Skeletal muscle cell (primary cell): ENCODE measurements around the gene GRN.

Source experiments
- DNase-seq: peaks from one replicate; pipeline ENCODE4 v3.0.0-alpha.2; 2010; ENCODE audit warnings: low read depth
- H3K4me3 ChIP-seq: 2 replicates; pipeline ENCODE4 v1.5.1; 2011; ENCODE audit warnings: low read depth, mild to moderate bottlenecking, control low read depth, low read length, moderate library complexity

GRN gene

DNA sequence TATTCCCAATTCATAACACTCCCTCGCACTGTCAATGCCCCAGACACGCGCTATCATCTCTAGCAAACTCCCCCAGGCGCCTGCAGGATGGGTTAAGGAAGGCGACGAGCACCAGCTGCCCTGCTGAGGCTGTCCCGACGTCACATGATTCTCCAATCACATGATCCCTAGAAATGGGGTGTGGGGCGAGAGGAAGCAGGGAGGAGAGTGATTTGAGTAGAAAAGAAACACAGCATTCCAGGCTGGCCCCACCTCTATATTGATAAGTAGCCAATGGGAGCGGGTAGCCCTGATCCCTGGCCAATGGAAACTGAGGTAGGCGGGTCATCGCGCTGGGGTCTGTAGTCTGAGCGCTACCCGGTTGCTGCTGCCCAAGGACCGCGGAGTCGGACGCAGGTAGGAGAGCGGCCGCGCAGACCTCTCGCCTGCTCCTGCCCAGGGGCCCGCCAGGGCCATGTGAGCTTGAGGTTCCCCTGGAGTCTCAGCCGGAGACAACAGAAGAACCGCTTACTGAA is at the start of gene GRN:
TSS of gene GRN (plus strand) at position 364 of the 515 bp plus-strand sequence. CDS start 3,863 bp downstream, outside the sequence.
- peak; percentile 96 for DNase-seq
- H3K4me3 ChIP-seq: peak within 1 kb of the TSS; percentile 99

DNA sequence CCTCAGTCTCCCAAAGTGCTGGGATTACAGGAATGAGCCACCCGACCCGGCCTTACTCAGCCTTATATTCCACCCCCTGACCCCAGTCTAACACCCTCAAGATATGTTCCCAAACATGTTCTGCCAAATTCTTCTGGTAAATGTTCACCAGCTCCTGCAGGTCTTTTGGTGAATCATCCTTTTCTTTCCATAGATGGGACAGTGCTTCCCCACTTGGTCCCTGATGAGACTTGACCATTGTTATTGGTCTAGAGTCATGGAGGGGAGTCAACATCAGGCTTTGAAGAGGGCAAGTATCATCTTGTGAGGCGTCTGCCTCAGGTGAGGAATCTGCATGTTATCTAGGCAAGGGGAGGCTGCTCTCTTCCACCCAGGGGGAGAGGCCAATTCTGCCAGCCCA is 47.1 kb upstream of the GRN start:
- DNase-seq: no peak
- H3K4me3 ChIP-seq: no peak overlapping the region

DNA sequence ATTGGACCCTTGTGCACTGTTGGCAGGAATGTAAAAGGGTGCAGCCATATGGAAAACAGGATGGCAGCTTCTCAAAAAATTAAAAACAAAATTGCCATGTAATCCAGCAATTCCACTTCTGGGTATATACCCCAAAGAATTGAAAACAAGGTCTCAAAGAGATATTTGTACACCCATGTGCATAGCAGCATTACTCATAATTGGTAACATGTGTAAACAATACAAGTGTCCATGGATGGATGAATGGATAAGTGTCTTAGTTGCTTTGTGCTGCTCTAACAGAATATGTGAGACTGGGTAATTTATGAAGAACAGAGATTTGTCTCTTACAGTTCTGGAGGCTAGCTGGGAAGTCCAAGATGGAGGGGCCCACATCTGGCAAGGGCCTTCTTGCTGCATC is 40.5 kb upstream of the GRN start:
- DNase-seq: no peak
- H3K4me3 ChIP-seq: no peak overlapping the region

DNA sequence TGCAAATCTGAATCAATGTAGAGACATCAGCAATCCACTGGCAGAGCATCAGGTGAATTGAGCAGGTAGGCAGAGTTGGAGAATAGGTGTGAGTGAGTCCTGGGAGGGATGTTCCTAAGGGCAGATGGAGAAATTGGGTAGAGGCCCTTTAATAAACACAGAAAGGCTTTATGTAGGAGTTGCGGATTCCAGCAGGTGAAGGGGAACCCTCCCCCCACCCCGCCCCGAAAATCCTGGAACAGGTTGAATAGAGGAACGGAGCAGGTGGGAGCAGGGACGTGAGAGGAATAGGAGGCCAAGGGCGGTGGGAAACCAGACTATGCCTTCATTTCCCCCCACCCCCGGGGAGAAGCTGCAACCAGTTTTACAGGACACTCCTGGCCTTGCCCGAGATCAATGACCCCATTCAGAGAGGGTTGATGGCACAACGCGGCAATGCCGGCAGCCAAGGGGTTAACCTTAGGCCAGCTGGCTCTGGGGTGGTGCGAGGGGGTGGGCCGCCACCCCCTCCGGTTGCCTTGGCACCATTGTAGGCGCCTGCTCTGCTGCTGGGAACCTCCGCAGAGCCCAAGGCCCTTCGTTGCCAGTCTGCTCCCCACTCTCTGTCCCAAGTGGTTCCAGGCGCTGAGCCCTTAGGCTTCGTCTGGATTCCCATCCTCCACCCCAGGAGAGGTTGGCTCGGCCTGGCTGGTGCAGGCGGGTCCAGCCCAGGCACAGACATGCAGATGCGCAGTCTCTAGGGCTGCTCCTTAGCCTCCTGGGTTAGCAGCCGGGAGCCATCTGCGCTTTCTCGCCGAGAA is 37.5 kb upstream of the GRN start:
- DNase-seq: no peak
- H3K4me3 ChIP-seq: peak overlapping the region; percentile 50

DNA sequence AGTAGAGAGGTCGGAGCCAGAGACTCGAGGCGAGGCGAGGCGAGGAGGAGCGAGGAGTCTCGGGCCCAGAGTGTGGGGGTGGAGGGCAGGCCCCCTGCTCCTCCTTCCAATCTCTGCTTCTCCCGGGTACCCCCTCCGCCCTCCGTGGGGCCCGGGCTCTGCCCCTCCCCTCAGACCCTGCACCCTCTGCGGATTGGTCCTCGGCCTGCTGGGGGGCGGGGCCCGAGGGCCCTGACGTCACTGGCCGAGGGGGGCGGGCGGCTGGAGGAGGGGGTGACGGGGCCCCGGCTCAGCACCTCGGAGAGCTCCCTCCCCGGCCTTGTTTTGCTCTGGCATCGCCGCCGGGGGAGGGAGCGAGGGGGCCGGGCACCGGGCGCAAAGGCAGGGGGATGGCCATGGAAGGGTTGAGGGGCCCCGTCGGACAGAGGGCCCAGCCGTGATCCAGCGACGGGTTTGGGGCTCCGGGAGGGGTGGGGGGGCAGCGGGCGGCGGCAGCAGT is 36.7 kb upstream of the GRN start, which contains the start of gene RUNDC3A:
TSS of gene RUNDC3A (plus strand) at position 282 of the 499 bp plus-strand sequence. CDS start 232 bp downstream, outside the sequence.
- no peak for DNase-seq
- peak within 1 kb of the TSS; percentile 50 for H3K4me3 ChIP-seq

DNA sequence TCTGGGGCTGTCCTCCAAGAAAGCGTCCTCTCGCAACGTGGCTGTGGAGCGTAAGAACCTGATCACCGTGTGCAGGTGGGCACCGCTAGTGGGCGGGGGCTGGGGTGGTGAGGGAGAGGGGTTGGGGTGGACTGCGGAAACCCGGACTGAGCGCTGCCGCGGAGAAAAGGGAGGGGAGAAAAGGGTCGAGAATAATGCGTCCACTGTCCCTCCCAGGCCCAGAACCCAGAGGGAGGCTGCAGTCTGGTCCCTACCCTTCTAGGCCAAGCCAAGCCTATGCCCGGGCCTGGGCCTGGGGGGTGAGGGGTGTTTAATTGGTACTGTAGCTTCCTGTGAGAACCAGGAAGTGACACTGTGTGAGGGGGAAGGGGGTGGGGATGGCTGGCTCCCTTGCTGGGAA is 36.2 kb upstream of the GRN start:
- peak overlapping the region; percentile 50 for H3K4me3 ChIP-seq
- DNase-seq: no peak

DNA sequence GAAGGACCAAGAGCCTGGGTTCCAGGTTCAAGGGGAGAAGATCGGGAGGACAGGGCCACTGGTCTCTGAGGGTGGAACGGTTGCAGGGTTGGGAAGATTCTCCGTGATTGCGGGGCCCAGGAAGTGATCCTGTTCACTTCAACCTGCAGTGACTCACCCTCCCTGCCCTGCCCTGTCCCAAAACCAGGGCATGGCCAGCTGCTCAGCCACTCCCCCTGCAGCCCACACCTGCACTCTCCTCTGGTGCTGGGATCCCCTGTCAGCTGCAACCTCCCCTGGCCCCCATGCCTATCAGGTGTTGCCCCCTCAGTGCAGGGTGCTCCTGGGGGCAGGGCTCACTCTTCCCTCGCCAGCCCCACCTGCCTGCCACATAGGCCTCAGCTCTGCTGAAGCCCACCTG is 35.6 kb upstream of the GRN start:
- no peak for DNase-seq
- no peak overlapping the region for H3K4me3 ChIP-seq

DNA sequence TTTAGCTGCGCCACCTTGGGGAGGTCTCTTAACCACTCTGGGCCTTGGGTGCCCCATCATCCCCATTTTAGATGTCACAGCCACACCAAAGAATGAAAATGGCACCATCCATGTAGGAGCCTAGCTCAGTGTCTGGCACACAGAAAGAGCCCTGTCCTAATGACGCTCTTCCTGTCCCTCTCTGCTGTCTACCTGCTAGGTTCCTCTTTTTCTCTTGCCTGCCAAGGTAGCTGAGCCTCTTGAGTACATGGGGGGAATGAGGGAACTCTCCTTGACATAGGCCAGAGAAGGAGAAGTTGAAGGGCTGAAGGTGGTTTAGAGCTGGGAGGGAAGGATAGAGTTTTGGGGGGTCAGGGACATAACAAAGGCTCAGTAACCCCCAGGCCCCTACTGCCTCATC is 34.9 kb upstream of the GRN start:
- no peak overlapping the region for H3K4me3 ChIP-seq
- no peak for DNase-seq

DNA sequence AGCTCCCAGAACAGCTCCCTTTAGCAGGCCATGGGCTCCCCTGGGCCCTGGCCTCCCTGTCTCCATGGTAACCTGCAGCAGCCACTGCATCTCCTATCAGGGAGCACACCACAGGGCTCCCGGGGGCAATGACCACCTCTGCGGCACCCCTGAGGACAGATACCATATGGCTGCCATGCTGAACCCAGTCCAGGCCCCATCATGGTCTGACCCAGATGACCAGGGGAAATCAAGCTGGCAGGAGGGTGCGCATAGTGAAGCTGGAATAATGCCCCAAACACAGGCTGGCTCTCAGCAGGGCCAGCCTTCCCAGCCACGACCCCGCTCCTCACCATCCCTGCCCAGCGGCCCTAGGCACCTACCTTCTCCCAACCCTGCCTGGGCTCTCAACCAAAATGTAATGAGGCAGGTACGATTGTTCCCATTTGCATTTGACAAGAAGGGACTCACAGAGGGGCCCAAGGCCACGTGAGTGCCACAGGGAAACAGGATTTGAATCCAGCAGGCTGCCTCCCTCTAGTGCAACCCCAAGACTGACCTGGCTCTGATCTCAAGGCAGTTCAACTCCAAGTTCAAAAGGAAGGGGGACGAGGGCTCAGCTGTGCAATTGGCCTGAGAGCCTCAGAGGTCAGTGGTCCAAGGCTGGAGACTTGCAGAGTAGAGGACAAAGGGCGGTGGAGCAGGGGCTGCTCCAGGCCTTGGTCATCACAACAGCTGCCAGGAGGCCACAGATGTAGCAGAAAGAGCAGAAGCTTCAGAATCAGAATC is 34.3 kb upstream of the GRN start:
- DNase-seq: no peak
- H3K4me3 ChIP-seq: no peak overlapping the region

DNA sequence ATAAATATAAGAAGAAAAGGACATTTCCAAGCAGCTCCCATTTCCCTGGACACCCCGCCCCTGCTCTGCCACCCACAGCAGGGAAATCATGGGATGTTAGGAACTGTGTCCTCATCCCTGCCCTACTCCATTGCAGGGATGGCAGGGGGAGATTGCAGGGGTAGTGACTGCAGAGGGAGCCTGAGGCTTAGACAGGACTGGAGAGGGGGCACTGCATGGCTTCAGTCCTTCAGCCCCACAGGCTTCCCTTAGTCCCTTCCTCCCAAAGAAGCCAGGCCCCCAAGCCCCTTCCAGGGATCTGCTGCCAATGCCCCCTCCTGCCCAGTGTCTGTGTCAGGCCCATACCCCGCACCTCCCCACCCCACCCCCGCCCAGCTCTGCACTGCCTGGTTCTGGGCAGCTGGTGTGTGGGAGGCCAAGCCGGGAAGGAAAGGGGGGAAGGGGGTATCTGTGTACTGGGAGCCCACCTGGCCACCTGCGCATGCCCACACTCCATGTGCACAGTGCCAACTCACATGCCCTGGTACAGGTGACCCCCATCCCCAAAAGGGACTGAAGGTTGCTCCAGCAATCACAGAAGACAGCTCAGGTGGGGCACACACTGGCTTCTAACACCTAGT is 33.4 kb upstream of the GRN start:
- H3K4me3 ChIP-seq: no peak overlapping the region
- no peak for DNase-seq

DNA sequence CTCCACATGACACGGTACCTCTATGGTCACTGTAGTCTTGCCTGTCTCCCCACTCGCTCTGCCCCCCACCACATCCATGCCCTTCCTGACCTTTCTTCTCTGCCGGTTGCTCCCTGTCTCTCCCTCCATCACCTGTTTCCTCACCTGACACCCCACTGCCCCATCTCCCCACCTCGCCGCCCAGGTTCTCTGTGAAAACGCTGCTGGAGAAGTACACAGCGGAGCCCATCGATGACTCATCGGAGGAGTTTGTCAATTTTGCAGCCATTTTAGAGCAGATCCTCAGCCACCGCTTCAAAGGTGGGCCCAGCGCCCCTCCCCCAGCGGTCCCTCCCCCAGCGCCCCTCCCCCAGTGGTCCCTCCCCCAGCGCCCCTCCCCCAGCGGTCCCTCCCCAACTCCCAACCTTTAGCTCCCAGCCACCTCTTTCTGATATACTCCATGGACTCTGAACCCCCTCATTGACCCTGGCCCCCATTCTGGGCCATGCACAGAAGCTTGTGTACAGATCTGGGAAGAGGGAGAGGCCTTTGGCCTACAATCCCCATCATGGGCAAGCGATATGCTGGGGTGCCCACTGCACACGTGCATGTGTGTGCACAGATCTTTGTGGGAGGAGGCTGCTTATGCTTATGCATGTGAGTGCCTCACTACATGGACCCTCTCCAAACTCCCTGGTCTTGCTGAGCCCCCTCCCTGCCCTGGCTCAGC is 32.6 kb upstream of the GRN start:
- no peak for DNase-seq

DNA sequence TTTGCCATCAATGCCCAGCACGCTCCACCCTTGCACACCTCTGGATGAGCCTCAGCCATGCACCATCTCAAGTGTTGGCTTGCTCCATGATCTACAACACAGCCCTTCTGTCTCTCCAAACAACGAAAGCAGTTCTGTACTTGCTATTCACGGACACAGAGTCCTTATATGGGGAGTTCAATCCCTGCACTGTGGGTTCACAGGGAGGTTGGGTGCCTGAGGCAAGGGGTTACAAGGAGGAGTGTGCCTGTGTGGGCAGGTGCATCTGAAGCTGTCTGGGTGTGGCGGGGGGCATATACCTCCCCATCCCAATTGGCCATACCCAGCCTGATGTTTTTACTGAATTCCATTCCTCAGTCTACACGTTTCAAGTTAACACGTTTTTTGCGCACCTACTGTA is 31.1 kb upstream of the GRN start:
- H3K4me3 ChIP-seq: no peak overlapping the region
- DNase-seq: no peak

More for the DNA sequence above, 32.6 kb upstream of the GRN start:
- no peak overlapping the region for H3K4me3 ChIP-seq

DNA sequence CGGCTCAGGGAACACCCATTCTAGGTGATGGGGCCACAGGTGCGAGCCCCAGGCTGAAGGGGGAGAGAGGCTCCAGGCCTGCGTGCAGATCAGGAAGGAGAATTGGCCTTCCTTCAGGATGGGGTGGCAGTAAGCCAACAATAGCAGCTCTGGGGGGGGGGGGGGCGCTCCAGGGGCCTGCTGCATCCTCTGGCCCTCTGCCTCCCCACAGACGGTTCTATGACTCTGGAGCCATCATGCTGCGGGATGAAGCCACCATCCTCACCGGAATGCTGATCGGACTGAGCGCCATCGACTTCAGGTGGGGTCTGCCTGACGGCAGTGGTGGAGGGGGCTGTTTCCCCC is 30.6 kb upstream of the GRN start:
- no peak overlapping the region for H3K4me3 ChIP-seq
- no peak for DNase-seq

DNA sequence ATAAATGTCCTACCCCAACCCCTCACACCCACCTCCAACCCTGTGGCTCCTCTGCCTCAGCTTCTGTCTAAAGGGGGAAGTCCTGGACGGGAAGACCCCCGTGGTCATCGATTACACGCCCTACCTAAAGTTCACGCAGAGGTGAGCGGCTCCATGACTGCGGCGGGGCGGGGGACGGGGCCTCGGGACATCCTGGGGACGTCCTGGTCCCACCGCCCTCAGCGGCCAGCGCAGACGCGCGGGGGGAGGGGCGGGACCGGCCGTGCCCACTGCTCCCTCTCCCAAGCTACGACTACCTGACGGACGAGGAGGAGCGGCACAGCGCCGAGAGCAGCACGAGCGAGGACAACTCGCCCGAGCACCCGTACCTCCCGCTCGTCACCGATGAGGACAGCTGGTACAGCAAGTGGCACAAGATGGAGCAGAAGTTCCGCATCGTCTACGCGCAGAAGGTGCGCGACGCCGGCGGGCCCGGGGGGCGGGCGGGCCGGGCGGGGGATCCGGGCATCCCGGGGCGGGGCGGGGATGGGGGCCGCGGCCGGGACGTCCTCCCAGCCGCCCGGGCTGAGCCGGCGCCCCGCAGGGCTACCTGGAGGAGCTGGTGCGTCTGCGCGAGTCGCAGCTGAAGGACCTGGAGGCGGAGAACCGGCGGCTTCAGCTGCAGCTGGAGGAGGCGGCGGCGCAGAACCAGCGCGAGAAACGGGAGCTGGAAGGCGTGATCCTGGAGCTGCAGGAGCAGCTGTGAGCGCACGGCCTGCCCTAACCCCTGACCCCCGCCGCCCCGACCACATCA is 30.0 kb upstream of the GRN start:
- no peak for DNase-seq
- peak overlapping the region; percentile 38 for H3K4me3 ChIP-seq

DNA sequence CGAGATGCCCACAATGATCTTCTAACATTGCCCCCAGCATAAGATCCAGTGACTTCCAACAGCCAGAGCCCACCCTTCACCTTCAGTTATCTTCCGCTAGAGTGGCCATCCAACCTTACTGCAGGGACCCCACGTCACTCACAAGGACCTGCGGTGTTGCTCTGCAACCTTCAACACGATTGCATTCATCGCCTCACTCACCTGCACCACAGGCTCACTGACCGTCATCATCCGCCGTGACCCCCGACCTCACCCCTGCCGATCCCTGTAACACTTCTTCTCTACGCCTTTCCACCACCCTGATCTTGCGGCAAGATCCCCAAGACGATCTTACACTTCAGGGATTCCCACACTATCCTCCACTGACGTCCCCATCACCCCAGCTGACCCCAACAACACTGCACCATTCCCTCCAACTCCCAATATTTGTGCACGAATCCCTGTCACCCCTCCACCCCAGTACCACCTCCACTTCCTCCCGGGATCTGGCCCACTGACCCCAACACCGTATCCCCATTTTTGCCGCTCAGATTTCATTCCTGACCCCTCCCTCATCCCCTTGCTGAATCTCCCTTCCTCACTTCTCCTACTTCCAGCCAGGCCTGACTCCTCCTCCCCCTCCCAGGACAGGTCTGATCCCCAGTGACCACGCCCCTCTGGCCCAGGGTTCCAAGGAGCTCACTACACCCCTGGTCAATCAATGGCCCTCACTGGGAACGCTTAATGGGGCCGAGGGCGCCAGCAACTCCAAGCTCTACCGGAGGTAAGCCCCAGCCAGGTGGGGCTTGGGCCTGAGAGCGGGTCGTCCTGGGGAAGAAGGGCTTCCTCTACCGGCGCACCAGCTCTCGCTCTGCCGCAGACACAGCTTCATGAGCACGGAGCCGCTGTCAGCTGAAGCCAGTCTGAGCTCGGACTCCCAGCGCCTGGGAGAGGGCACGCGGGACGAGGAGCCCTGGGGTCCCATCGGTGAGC is 29.1 kb upstream of the GRN start:
- DNase-seq: no peak
- H3K4me3 ChIP-seq: no peak overlapping the region

DNA sequence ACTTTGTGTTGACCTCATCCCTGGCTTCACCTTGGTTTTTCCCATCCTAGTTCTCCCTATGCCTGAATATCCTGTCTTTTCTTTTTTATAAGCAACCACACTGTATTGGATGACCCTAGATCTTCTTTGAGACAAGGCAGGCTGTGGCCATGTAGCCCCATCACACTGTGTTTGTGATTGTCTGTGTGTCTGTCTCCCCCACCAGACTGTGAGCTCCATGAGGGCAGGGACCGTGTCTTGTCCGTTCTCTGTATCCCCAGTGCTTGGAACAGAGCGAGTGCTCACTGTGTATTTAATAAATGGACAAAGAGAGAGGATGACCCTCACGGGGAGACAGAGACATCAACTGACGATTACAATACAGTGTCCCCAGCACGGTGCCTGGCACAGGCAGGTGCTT is 27.6 kb upstream of the GRN start:
- DNase-seq: no peak
- H3K4me3 ChIP-seq: no peak overlapping the region

DNA sequence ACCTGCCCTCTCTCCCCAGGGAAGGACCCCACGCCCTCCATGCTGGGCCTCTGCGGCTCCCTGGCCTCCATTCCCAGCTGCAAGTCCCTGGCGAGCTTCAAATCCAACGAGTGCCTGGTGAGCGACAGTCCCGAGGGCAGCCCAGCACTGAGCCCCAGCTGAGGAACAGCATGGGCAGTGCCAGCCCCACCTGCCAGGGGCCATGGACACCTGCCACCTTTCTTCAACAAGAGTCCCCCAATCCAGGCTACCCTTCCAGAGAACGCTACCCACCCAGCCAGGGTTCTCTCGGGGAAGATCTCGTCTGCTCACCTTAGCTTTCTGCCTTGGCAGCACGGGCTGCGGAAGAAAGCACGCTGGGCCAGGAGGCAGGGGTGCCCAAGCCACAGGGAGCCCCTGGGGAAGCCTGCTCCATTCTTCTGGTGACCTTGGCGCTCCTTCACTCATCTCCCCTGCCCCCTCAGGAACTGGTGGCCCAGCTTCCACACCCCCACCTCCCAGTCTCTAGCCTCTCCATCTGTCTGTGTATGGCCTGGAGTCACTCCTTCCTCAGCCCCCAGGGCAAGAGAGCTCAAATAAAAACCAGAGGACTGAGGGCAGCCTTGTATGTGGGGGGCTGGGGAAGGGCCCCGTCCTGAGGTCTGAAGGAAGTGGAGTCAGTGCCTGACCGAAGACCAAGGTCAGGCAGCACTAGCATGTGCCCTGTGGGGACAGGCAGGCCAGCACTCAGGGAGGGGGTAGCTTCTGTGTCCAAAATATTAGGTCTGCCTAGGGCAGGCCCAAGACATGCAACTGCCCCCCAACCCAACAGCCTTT is 26.8 kb upstream of the GRN start:
- DNase-seq: no peak
- no peak overlapping the region for H3K4me3 ChIP-seq
